ENCODE measurements around the gene MSH6. TPM values are rescaled to one million over a fixed set of nuclear protein-coding genes. Genes with fewer than 3 reads are reported as not detected.

Gene MSH6
- 10 to 100 TPM; 25.7 to 67.4 TPM for total RNA-seq

- intact Hi-C loops (cut with DNase I) = no loop called here
- Histone ChIP-seq H3K4me1 (peaks cover 6% of the 10 kb centered on the region), H3K27ac (peak within 1 kb of the TSS; percentile 99), H3K27me3 (no peaks in the 10 kb centered on the region), H3K9ac (ENCODE audit: low read depth in 2 of 2, low read length in 2 of 2) (peak within 1 kb of the TSS; percentile 72 to 91), H3K4me3 (peak within 1 kb of the TSS; percentile 89), H3K9me3 (no peaks in the 10 kb centered on the region), H3K36me3 (no peaks in the 10 kb centered on the region)
- no peak for TF ChIP-seq CTCF (IDR thresholded peaks at IDR 0.05)
- peak; percentile 90 for DNase-seq
Observed at GRCh38 chr2:47782671-47783485, at the start of gene MSH6. Gene MSH6 (plus strand): TSS chr2:47783145. CDS start chr2:47783234, 89 bp downstream.

GRCh38 chr2:47735136-47735869 is 47.6 kb upstream of the MSH6 start:
- no peaks in the 10 kb centered on the region for H3K36me3 ChIP-seq
- TF ChIP-seq CTCF (IDR thresholded peaks at IDR 0.05) = no peak
- no peak for DNase-seq
- H3K4me3 ChIP-seq = no peak overlapping the region
- intact Hi-C loops (cut with DNase I) = no loop called here
- H3K27me3 ChIP-seq = no peaks in the 10 kb centered on the region
- no peaks in the 10 kb centered on the region for H3K4me1 ChIP-seq
- no peak overlapping the region for H3K27ac ChIP-seq
- no peaks in the 10 kb centered on the region for H3K9me3 ChIP-seq
- H3K9ac ChIP-seq (ENCODE audit: low read depth in 2 of 2, low read length in 2 of 2) = no peak overlapping the region

GRCh38 chr2:47735912-47736311 is 47.0 kb upstream of the MSH6 start:
- Histone ChIP-seq H3K9me3 (no peaks in the 10 kb centered on the region), H3K4me3 (no peak overlapping the region), H3K27ac (no peak overlapping the region), H3K4me1 (no peaks in the 10 kb centered on the region), H3K27me3 (no peaks in the 10 kb centered on the region), H3K36me3 (no peaks in the 10 kb centered on the region), H3K9ac (ENCODE audit: low read depth in 2 of 2, low read length in 2 of 2) (no peak overlapping the region)
- DNase-seq = no peak
- intact Hi-C loops (cut with DNase I) = no loop called here
- no peak for TF ChIP-seq CTCF (IDR thresholded peaks at IDR 0.05)

GRCh38 chr2:47737191-47737975 is 45.6 kb upstream of the MSH6 start:
- Histone ChIP-seq H3K4me1 (no peaks in the 10 kb centered on the region), H3K27ac (no peak overlapping the region), H3K9me3 (no peaks in the 10 kb centered on the region), H3K36me3 (no peaks in the 10 kb centered on the region), H3K9ac (ENCODE audit: low read depth in 2 of 2, low read length in 2 of 2) (no peak overlapping the region), H3K4me3 (no peak overlapping the region), H3K27me3 (no peaks in the 10 kb centered on the region)
- no peak for TF ChIP-seq CTCF (IDR thresholded peaks at IDR 0.05)
- intact Hi-C loops (cut with DNase I) = no loop called here
- DNase-seq = no peak

GRCh38 chr2:47738331-47738730 is 44.6 kb upstream of the MSH6 start:
- intact Hi-C loops (cut with DNase I) = no loop called here
- TF ChIP-seq CTCF (IDR thresholded peaks at IDR 0.05) = no peak
- Histone ChIP-seq H3K27me3 (no peaks in the 10 kb centered on the region), H3K4me1 (no peaks in the 10 kb centered on the region), H3K4me3 (no peak overlapping the region), H3K27ac (no peak overlapping the region), H3K9ac (ENCODE audit: low read depth in 2 of 2, low read length in 2 of 2) (no peak overlapping the region), H3K9me3 (no peaks in the 10 kb centered on the region), H3K36me3 (no peaks in the 10 kb centered on the region)
- no peak for DNase-seq

Data from colonic mucosa (tissue), 4 donors.